GM19240 (cell line): ENCODE results near the gene DGKH.
"Not testable (repeated sequence)": the region's sequence is repeated elsewhere in the genome, so short reads cannot be mapped to it uniquely, and the experiment has no call there.

Experiments
- DNase-seq: peaks from one replicate; pipeline ENCODE4 v3.0.0; 2011; ENCODE audit warnings: low spot score; ENCODE audit not compliant: insufficient read length

Gene DGKH

DNA sequence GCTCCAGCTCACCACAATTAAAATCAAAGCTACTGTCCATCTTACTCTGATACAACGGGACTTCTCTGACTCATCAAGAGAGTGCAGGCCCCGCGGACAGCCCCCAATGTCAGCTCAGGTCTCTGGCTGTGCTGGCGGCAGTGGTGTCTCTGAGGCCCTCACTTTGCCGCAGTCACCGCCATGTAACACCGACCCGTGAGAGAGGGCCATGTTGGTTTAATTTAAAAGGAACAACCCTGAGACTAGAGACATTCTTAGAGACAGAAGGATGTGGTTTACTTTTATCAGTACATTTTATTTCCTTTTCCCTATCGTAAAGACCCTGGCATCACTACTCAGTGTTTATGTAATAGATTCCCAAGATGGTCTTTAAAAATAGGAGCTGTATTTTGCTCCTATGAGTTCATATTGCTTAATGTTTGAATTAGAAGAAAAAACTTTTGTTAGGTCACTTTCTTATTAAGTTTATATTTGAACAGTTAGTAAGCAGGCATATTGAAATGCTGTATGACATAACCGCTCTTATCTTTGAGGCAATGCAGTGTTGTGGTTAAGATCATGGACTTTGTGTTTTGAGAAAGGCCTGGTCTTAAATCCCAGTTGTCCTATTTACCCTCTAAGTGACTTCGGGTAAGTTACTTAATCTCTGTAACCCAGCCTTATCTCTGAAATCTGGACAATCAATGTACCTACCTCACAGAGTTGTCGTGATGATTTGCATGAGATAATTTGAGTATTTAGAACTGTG lies 23.4 kb downstream of the DGKH start:
- DNase-seq: no peak

DNA sequence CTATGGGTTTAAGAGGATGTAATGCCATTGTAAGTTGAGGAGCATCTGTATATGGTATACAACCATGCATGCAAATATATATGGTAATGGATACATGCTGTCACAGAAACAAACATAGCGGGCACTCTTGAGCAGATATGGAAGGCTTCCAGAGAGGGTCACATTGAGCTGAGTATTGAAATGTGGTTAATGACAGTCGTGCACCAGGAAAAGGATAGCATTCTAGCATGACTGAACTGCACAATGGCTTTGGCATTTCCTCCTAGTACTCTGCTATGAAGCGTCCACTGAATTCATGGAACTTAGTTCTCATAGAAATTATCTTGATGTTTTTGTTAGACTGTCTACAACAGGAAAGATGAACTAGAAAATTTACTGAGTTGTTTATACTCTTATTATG lies 25.2 kb downstream of the DGKH start:
- no peak for DNase-seq

DNA sequence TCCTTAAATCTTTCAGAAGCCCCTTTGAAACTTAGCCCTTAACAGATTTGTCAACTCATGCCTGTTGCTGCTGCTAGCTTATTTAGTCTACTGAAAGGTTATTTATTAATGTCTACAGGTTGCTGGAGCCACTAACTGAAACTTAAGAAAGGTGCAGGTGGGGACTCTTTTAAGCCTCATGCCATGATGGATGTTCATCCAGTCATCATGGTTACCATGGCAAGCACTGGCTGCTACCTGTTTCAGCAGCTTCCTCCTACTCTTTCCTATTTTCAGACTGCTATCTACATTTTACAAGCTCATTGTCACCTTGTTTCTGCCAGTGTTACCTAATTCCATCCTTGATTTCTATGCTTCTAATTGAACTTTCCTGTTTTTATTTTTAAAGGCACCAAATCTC lies 27.1 kb downstream of the DGKH start:
- DNase-seq: peak; percentile 8

DNA sequence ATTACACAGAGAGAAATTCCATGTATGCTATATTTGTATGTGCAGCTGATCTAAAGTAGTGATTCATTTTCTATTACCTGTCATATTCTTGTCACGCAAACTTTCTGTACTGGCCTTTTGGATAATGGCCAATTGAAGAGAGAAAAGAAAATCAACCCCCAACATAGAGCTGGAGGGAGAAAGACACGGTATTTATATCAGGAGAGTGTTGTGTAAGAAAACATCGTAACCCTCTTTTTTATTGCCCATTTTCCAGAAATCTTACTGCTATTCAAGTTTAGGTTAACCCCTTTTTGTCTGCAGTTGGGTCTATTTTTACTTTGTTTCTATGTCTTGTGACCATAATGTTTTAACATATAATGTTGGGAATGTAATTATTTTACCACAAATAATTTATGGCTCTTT lies 27.9 kb downstream of the DGKH start:
- DNase-seq: no peak

DNA sequence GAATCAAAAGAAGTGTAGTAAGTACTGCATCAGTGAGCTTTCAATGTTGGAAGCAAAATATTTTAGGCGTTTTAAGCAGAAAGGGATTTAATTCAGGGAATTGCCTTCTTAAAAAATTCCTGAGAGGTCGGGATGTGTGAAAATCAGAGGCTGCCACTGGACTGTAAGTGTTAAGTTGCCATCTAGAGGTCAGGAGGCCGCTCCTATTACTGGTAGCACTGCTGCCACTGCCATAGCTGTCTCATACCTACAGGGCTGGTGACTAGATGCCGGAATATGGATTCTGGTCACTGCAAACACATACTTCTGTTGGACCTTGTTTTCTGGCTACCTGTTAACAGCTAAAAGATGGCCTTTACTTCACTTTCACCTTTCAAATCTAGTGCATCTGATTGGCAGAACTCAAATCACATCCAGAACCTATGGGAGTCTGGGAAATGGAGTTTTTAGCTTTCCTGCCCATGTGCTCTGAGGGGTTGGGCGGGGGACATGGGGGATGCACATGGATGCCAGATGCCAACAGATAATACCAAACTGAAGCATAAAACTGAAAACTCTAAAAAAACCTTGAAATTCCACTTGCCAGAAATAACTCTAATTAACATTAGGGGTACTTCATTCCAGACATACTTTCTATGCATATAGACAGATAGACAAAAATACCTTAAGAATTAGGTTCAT lies 29.8 kb downstream of the DGKH start:
- DNase-seq: no peak

DNA sequence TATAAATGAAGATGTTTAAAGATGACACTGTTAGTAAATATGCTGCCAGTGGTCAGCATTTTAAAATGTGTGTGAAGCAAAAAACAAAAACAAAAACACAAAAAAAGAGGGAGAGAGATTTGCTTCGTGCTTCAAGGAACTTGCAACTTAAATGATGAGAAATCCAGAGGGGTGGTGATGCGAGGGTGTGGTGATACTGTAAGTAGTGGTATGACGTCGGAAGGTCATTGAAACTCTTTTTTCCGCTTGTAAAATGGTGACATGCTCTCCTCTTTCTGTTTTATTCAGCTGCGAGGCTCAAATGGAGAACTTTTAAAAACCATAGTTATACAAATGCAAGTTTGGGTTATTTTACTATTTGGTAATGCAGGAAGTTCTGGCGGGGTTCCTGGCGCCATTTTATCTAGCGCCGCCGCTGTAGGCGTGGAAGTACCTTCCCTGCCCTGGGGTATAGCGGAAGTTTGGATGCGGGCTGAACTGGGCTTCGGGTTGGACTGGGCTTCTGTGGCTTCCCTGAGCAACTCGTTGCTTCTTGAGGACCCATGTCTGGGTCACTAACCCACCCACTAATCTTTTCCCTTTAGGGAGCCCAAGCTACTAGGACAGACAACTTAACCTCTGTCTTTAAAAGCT lies 34.8 kb downstream of the DGKH start:
- DNase-seq: no peak

DNA sequence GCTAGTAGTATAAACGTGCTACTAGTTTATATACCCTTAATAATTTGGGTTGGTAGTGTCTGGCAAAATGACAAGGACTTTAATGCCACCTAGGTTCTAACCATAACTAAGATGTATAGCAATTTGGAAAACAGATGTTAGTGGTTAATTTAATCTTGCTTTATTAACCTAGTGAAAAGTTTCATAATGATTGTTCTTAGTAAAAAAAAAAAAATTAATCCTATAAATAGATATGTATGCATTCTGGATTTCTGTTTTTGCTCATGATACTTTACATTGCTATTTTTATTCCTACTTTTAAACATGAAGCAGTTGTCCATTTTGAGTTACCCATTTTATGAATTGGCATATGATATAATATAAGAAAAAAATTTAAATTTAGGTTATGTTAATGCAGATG lies 36.3 kb downstream of the DGKH start:
- DNase-seq: no peak

DNA sequence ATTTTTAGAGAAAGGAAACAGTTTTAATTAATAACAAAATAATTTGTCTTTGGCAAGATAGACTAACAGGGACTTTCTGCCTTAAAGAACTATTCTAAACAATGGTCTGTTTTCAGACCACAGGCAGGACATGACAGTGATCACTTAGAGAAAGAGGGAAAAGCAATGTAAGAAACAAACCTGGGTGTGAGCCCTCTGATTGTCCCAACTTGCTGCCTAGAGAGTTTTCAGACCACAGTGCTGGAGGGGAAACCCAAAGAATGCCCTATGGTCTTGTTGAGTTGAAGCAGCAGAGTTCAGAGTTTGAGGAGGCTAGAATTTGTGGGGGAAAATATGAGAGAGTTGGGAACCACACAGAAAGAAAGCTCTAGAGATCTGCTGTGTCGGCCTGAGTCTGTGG lies 38.1 kb downstream of the DGKH start:
- no peak for DNase-seq

DNA sequence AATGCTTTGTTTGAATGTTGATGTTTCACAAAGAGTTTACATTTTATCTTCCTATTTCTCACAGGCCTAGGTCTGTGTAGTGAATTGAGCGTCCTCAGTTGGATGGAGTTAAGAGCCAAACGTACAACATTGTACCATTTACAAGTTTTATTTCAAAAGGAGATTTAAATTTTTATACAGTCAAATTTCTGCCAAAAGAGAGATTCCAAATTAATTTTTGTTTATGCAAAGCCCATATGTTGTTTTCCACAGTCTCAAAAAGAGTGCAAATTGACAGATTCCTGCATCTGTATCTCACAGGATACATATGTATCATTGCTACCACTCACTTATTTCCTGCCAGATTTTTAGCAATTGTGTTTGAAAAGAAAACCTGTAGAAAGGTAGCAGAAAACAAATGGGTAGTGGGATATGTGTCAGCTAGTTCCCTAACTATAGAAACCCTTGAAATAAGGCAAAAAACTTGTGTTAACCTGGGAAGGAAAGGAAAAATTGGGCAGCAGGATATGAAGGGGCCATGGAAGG lies 46.1 kb downstream of the DGKH start:
- no peak for DNase-seq

DNA sequence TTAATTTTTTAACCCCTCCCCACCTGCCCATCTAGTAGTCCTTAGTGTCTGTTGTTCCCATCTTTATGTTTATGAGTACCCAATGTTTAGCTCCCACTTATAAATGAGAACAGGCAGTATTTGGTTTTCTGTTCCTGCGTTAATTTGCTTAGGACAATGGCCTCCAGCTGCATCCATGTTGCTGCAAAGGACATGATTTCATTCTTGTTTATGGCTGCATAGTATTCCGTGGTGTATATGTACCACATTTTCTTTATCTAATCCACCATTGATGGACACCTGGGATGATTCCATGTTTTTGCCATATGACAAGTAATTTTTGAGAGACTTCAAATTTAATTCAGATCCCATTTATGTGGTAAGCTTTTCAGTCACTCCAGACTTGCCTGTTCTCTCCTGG lies 47.8 kb downstream of the DGKH start:
- not testable (repeated sequence) for DNase-seq

DNA sequence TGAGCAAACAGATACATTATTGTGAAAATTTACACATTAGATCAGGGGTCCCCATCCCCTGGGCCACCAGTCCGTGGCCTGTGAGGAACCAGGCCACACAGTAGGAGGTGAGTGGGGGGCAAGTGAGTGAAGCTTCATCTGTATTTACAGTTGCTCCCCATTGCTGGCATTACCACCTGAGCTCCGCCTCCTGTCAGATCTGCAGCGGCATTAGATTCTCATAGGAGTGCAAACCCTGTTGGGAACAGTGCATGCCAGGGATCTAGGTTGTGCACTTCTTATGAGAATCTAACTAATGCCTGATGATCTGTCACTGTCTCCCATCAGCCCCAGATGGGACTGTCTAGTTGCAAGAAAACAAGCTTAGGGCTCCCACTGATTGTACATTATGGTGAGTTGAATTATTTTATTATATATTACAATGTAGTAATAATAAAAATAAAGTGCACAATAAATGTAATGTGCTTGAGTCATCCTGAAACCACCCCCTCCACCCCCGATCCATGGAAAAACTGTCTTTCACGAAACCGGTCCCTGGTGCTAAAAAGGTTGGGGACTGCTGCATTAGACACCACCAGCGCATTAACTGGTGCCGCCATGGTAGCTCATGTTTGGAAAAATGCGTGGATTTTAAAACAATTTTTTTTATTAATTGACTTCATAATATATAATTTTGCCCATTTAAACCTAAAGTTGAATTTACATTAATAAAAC lies 51.7 kb downstream of the DGKH start:
- DNase-seq: no peak

DNA sequence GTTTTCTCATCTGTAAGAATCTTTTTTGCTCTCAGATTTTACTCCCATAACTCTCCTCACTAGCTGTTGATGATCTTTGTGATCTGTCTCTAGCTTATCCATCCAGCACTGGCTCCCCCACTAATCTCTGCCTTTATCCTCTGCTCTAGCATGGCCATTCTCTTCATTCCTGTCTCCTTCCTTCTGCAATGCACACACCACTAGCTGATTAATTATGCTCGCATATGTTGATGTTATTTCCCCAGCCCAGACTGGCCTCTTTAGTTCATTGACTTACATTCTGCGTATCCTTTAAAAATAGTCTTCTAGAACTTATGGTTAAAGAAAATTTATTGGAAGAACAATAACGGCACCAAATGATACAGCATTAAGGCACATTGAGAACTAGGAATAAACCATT lies 52.5 kb downstream of the DGKH start:
- DNase-seq: no peak

DNA sequence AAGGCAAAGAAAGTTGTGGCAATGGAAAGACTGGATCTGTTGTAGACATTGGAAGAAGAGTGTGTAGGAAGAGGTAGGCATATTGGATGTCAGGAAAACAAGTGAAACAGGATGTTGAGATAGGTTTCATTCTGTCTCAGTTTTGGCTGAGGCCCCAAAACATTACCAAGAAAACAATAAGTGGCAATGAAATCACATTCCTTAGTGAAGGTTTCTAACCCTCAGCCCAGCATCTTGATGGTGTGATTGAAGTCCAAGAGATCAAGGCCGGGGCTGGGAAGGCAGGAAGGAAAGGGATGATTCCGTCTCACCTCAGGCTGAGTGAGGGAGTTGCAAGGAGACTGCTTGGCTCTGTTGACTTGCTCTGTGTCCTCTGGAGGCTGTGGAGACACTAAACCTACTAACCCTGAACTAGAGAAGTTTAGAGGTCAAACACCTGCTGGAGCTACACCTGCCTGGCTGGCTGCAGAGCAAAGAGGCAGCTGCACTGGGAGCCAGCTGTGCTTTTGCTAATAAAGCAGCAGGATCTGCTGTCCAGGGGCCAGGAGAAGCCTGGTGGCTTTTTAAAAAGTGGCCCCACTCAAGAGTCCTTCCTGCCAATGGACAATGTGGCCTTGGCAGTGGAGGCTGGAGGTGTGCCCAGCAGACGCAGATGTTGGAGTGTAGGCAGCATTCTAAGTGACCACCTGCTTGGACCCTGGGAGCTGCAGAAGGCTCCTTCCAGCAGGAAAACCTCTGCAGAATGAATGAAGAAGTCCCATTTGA lies 53.6 kb downstream of the DGKH start:
- no peak for DNase-seq

DNA sequence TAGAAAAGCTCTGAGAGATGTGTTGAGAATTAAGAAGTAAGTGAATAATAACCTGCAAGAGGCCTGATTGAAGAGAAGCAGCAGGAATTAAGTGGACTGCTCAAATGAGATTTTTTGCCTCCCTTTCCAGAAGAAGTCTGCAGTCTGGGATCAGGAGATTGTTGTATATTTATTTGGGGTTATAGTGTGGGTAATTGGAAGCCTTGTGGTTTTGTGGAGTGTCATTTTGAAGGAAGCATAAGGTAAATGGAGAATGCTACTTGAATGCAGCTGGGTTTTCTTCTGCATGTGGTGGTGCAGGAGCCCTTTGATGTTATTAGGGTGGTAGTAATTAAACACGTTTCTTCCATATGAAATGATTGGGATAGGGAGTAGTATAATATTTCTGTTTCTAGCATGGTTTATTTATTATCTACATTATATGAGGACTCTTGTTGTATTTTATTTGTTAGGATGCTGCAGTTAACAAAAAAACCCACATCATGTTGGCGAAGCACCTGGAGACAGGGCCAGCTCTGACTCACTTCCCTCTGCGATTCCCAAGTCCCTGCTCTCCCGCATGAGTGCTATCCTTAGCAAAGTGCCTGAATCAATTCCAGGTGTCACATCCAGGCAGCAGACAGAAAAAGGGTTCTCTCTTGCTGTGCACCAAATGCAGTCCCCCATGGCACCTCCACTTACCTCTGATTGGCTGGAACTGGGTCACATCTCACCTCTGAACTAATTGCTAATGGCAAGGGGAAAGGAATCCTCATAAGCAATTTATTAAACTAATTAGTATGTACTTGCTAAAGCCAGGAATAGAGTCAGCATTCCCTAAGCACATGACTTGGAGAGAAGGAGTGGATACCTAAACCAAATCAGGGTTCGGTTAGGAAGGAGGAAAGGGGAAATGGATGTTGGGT lies 54.8 kb downstream of the DGKH start:
- DNase-seq: no peak

DNA sequence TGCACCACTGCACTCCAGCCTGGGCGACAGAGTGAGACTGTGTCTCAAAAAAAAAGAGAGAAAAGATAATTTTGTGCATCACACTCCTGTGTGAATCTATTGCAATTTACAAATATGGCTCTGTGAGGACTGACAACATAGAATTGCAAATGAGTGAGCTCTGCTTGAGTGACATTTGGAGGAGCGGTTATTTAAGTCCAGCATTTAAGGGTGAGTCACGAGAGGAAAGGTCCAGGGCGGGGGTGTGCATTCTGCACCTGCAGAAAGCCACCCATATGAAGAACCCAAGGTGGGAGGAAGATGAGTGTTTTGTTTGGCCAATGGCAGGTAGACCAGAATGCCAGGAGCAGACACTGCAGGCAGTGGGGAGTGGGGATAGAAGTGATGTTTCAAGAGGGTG lies 58.5 kb downstream of the DGKH start:
- DNase-seq: no peak

DNA sequence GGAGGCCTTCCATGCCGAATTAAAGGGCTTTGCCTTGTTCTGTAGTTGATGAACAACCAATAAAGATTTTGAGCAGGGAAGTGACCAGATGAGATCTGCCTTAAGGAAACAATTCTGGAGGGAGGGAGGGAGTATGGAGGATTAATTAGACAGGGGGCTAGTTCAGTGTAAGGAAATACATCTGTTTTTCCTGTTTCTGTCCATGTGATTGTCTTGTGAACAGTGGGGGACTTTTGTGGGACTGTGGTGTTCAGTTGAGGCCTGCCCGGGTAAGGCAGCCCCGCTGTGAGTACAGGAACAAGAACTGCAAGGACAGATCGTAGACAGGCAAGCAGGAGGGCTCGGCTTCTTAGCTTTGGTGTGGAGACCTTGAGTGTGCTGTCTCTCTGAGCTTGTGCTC lies 59.0 kb downstream of the DGKH start:
- DNase-seq: no peak

DNA sequence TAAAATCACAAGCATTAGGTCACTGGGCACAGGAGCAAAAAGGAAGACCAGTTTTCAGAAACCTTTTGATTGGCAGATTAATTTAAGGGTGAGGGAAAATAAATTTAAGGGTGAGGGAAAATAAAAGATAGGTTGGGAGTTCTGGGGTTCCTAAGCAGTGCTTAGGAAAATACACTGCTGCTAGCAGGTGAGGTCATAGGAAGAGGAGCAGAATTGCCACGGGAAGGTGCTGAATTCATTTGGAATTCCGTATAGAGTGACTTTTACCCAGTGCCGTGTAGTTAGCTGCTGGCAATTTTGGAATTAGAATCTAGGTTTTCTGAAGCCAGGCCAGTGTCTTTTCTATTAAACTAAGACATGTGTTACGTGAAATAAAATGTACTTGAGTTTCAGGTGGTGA lies 59.8 kb downstream of the DGKH start:
- DNase-seq: no peak

DNA sequence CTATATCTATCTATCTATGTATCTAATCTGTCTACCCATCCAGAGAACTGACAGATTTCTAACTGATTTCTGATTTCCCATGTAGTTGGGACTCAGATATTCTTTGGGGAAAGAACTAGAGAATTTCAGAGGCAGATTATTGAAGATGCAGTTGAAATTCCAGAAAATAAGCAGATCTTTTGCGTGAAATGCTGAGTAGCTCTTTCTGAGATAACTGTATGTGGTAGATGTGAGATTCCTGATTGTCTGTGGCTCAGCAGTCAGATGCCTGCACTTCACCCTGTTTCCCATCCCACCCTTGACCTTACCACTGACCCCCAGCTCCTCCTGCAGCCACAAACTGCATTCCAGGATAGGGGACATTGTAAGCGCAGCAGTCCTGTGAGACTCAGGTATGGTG lies 61.5 kb downstream of the DGKH start:
- no peak for DNase-seq

DNA sequence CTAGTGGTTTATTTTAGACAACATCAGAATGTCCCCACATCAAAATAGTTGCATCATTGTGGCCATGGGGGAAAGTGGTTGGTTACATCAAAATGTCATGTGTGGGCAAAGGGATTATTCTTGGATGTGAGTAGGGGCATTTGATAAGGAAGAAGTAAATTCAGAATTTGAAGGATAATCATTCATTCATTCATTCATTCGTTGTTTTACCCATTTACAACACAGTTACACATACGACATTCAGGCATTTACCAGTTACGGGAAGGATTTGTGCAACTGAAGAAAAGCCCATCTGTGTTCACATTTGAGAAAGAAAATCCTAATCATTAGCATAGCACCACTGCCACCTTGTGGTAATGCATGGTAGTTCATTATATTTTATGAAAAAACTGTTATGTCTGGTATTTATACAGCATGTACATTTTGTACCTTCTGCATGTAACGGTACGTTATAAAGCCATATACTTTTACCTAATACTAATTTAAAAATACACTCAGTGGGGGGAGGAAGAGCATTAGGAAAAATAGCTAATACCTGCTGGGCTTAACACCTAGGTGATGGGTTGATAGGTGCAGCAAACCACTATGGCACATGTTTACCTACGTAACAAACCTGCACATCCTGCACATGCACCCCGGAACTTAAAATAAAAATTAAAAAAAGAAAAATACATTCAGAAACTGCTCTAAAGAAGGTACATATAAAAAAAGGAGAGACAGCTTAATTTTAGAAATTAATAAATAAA lies 62.1 kb downstream of the DGKH start:
- no peak for DNase-seq
